ENCODE data around the gene KIF19.

The KIF19 gene

DNA sequence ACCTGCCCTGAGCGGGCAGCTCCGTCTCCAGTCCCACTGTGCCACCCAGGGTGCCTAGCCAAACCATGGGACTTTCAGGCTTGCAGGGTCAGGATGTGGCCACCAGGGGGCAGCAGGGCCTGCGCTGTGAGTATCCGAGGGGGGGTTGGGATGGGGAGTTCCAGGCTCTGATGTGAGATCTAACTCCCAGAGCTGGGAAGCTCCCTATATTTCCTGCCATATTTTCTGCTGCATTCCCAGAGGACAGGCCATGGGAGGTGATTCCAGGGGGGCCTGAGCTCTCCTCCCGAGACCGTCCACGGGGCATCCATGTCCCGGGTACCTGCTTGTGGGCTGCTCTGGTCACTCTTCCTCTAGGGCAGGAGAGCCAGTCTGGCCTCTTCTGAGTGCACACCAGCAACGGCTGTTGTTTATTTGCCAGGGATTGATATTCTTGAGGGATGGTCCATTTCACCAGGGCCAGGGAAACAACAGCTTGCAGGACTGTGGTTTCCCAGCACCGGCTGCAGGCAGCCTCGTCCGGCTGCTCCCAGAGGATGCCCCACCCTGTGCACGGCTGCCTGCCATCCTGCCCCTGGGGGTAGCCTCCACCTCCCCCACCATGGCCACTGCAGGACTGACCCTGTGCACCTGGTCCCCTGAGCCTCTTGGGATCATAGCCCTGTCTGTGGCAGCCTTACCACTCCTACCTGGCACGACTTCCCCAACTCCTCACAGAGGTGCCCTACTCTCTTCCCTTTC lies 42.5 kb downstream of the KIF19 start:
- DNase-seq, result peak; percentile 11

DNA sequence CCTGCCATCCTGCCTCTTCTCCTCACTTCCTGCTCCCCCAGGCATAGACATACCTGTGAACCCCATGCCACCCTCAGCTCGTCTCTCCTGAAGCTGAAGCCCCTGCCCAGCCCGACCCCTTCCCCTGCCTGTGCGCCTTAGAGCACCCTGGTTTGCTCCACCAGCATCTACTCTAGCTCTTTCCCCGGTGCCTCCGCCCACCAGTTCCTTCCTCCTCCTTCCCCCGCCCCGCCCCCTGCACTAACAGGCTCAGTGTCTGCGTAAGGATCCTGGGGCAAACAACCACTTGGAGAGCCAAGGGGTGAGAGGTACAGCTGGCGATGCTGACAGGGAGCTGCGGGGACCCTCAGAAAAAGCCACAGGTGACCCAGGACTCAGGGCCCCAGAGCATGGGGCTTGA lies 43.2 kb downstream of the KIF19 start:
- DNase-seq, result no peak

DNA sequence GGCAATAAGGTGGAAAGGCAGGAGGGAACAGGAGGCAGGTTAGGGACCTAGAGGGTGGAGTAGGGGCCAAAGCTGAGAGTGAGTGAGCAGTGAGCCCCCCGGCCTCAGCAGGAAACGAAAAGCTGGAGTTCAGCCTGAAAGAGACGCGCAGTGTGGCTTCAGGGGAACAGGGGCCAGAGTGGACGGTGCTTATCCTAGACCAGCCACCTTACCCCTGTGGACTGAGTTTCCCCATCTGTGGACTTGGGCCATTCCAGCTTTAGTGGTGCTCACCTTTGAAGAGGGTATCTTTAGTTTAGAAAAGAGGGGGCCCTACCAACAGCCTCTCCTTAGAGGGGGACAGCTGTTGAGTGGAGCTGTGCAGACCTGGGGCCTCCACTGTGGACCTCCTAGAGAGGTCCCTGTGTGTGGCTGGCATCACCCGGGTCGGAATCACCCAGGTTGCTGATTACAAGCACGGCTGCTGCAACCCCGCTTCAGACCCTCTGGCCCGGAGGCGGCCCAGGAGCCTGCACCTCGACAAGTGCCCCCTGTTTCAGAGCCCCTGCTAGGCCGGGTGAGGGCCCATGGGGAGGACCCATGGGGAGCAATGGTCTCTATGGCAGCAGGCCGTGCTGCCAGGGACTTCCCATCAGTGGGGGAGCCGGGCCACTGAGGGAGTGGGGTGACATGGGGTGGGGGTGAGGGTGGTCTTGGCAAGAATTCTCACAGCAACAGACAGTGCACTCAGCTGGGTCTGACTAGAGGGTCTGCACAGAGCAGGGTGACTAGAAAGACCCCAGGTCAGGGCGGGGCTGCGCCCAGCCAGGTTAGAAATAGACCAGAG lies 43.9 kb downstream of the KIF19 start:
- DNase-seq, result no peak

DNA sequence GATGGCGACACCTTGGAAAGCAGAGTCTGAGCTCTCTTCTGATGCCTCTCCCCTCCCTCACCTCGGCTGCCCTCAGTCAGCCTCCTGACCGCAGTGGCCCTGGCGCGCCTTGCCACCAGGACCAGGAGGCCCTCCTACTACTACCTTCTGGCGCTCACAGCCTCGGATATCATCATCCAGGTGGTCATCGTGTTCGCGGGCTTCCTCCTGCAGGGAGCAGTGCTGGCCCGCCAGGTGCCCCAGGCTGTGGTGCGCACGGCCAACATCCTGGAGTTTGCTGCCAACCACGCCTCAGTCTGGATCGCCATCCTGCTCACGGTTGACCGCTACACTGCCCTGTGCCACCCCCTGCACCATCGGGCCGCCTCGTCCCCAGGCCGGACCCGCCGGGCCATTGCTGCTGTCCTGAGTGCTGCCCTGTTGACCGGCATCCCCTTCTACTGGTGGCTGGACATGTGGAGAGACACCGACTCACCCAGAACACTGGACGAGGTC lies 45.7 kb downstream of the KIF19 start:
- no peak for DNase-seq

DNA sequence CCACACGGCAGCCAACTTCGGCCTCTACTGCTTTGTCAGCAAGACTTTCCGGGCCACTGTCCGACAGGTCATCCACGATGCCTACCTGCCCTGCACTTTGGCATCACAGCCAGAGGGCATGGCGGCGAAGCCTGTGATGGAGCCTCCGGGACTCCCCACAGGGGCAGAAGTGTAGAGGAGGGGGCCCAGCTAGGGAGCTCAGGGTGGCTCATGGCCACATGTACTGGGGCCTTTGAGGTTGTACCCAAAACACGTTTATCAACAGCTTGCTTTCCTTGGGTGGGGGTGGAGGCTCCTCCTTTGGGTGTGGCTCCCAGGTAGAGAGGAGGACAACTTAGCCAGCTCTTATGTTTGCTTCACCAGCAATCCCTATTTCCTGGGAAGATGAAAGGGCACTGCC lies 46.4 kb downstream of the KIF19 start:
- DNase-seq, result no peak

DNA sequence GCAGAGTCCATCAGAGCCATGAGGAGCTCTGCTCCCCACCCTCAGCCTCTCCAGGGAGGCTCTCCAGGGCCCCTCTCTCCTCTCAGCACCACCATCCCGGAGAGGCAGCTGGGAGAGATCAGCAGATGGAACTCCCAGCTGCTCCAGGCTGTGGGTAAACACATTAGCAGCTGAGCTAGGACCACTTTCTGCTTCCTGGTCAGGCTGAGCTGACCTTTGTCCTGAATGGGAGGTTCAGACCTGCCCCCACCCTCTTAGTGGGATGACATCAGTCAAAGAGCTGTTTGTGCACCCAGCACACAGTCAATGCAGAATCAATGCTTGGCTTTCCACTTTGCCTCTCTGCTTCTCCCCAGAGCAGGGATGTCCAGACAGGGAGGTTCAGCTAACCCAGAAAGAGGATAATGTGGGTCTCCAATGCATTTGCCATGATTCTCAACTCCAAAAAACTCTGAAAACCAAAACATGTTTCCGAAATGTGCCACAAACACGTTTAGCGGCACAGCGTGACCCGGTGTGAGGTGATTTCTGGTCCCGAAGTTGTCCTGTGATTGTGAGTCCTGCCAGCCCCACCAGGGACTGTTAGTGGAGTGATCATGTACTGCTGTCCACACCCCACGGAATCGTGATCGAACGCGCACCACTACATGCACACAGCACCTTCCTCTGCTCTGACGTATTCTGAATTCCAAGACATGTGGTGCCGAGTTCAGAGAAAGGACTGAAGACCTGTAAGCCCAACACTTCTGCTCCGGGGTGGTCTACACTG lies 48.0 kb downstream of the KIF19 start:
- no peak for DNase-seq

DNA sequence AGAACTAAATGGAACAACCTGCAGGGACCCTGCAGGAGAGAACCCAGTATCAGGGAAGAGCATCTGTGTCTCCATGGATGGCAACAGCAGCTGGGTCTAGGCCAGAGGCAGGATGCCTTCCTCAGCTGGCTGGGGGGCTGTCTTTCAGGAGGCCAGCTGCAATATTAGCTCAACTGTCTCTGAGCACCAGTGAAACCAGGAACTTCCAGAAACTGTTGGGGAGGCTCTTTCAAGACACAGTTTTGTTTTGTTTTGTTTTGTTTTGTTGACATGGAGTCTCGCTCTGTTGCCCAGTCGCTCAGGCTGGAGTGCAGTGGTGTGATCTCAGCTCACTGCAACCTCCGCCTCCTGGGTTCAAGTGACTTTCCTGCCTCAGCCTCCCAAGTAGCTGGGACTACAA lies 48.8 kb downstream of the KIF19 start:
- no peak for DNase-seq

DNA sequence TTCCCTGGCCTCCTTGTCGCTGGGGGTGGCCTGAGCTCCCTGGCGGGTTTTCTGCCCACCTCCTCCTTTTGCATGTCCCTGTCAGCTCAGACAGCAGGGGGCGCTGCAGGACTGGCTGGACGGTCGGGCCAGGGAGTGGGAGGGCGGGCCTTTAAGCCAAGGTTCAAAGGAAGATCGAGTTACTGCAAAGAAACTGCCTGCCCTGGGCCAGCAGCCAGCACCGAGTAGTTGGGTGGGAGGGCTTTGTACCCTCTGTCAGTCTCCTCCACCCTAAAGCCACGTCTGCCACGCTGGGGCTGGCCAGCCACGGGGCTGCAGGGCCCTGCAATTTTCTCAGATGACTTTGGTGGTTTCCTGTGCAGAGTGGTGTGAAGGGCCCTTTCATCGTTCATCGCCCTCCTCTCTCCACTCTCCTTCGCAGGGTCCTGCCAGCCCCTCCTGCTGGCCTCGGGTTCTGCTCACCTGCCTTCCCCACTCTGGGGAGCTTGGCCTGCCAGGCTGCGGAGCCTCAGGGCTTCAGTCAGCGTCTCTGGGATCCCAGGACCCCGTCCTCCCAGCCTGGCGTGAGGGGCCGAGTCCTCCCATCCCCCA lies 53.6 kb downstream of the KIF19 start:
- DNase-seq, result peak; percentile 81

DNA sequence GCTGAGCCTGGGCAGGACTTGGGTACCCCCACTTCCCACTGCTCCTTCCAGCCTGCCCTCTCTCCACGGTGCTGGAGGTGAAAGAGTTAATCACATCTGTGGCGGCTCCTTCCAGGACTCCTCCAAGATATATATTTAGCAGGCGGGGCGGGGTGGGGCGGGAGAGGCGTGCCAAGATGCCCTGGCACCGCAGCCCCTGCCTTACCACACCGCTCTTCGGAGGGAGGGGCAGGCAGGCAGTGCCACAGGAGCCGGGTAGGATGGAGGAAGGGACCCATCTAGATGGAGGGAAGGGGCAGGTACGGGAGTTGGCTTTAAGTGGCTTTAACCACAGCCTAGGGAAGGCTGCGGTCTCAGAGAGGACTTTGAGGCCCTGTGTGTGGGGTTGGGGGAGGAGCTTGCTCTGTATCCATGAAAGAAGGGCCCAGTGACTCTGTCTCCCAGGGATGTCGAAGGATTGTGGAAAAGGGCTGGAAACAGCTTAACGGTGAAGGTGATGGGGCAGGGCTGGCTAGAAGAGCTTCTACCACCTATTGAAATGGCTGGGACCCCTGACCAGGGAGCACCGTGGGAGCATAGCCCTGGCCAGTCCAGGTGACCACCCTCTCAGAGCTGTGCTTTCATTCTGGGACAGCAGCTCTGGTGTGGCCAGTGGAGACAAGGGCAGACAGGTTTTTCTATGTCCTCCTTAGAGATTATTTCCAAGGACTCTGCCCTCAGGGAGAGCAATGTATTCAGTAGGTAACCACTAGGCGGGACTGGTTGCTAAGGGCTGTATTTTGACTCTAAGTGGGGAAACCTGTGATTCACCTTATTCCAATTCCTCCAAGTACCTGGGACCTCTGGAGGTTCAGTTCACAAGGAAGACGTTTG lies 54.3 kb downstream of the KIF19 start:
- no peak for DNase-seq

DNA sequence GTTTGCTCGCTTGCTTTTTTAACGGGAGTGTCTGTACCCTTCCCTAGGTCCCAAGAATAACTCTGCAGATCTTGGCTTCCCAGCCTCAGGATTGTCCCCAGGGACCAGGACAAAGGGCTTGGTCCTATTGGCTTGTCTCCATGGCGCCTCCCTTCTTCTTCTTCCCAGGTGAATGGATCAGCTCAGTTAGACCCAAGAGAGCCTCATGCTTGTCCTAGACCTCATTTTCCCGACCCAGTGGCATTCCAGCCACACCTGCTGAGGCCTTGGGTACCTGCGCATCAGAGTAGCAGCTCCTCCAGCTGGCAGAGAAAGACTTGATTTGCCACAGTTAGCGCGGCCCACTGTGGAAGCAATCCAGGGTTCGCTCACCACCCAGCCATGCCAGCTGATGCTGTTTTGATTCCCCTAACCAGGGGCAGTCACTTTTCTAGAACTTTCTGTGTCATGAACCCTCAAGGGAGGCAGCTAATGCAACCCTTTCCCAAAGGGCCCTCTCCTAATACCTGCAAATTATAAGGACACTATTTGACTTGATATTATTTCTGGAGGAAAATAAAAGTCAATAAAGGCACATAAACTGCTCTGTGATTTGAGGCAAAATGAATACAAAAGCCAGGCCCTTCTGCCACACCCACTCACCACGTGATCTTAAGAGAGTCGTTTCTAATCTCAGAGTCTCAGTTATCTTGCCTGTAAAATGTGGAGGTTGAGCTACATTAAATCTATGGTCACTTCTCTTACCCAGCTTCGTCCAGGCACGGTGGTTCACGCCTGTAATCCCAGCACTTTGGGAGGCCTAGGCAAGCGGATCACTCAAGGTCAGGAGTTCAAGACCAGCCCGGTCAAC lies 55.2 kb downstream of the KIF19 start:
- no peak for DNase-seq

DNA sequence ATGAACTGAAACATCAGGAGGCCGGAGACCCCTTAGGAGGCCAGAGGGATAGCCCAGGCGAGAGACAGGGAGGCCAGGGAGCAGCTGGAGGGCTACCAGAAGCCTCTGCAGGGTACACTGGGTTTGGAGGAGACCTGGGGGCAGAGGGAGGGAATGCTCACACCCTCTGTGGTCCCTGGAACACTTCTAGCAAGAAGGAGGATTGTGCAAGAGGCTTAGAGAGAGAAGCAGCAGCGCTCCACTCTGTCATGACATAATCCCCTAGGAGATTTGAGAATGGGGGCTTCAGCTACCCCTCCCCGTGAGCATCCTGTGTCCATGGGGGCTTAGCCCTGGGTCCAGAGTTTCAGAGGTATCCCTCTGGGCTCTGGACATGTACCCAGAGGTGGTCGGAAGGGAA lies 57.1 kb downstream of the KIF19 start:
- DNase-seq, result no peak

DNA sequence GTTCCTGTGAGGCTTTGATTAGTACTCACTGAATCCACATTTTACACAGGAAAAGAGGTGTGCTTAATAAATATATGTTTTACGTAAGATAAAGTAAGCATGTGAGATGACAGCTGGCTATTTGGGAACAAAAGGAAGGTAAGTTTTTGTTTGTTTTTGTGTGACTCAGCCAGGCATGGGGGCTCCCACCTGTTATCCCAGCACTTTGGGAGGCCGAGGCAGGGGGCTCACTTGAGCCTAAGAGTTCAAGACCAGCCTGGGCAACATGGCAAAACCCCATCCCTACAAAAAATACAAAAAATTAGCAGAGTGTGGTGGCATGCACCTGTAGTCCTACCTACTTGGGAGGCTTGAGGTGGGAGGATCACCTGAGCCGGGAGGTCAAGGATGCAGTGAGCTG lies 59.2 kb downstream of the KIF19 start:
- no peak for DNase-seq

DNA sequence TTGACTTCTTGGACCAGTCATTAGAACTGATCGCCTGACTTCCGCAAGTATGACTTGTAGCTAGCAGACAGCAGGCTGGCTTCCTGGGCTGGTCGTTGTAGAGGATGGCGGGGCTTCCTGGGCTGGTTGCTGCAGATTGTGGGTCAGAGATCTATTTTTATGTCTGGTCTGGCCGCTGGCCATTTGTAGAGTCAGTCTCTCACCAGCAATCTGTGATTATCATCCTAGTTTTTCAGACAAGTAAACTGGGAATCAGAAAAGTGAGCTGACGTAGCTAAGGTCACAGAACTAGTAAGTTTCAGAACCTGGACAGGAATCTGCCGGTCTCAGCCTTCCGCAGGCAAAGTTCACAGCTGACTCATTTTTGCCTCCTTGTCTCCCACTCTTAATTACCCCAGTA lies 60.4 kb downstream of the KIF19 start:
- no peak for DNase-seq

DNA sequence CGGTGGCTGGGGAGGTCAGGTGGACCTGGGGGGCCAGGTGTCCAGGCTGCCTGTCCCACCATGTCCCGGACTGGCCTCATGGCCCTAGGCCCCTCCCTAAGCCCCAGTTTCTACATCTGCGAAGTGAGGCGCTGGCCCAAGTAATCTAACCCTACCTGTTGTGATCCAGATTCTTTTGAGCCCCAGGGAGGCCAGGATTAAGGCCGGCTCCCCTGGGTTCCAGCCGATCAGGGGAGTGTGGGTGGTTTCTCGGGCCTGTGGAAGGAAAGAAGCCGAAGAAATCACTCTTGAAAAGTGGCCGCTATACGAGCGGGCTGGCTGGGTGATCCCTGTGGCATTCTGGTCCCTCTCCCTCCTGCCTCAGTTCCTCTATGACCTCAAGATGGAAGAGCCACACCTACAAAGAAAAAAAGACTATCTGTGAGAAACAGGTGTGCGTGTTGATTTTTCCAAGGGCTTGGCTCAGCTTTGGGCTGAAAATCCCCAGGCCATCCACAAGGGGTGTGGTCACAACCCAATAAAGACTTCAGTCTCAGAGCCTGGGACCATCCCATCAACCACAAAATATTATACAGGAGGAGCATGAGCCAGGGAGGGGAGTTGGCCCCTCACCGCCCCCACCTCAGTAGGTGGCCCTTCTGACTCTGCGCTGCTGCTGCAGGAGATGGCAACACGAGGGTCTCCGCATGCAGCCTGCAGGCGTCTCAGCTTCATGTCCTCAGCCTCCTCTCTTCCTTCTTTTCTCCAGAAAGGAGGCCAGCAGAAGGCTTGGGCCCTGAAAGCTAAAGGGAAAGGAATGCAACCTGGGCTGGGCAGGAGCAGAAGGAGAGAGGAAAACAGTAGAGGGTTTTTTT lies 61.6 kb downstream of the KIF19 start:
- DNase-seq, result no peak

DNA sequence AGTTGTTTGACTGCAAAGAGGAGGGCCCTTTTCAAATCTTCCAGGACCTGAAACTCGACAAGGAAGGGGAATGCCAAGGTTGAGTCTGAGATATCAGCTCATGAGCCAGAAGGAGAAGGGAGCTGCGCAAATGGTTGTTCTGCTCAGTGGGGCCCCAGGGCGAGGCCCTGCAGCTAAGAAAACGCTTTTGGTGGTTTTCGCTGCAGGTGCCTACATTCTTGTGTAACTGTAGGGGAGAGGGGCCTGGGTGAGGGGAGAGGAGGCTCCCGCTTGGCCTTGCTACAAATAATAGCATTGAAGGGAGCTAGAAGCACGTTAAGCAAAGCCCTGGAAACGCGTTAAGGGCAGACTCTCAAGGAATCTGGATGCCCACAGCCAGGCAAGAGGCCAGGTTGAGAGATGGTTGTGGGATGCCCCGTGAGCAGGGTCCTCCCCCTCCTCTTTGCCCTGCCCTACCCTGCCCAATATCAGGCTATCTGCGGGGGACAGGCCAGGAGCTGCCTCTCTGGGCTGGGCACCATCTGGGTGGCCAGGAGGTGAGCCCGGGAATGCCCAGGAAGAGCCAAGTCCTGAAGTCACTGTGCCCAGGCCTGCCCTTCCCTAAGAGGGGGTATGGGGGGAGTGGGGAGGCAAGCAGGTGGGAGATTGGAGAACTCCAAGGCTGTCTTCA lies 63.2 kb downstream of the KIF19 start:
- DNase-seq, result no peak

DNA sequence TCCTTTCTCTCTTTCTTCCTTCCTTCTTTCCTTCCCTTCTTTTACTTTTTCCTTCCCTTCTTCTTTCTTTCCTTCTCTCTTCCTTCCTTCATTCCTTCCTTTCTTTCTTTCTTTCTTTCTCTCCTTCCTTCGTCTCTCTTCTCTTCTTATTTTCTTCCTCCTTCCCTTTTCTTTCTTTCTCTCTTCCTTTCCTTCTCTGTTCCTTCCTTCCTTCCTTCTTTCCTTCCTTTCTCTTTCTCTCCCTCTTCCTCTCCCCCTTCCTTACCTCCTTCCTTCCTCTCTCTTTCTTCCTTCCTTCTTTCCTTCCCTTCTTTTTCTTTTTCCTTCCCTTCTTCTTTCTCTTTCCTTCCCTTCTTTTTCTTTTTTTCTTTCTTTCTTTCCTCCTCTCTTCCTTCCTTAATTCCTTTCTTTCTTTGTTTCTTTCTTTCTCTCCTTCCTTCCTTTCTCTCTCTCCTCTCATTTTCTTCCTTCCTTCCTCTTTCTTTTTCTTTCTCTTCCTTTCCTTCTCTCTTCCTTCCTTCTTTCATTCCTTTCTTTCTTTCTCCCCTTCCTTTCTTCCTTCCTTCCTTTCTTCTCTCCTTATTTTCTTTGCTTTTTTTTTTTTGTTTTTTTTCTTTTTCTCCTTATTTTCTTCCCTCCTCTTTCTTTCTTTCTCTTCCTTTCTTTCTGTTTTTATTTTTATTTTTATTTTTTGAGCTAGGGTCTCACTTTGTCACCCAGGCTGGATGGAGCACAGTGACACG lies 64.1 kb downstream of the KIF19 start:
- no peak for DNase-seq

DNA sequence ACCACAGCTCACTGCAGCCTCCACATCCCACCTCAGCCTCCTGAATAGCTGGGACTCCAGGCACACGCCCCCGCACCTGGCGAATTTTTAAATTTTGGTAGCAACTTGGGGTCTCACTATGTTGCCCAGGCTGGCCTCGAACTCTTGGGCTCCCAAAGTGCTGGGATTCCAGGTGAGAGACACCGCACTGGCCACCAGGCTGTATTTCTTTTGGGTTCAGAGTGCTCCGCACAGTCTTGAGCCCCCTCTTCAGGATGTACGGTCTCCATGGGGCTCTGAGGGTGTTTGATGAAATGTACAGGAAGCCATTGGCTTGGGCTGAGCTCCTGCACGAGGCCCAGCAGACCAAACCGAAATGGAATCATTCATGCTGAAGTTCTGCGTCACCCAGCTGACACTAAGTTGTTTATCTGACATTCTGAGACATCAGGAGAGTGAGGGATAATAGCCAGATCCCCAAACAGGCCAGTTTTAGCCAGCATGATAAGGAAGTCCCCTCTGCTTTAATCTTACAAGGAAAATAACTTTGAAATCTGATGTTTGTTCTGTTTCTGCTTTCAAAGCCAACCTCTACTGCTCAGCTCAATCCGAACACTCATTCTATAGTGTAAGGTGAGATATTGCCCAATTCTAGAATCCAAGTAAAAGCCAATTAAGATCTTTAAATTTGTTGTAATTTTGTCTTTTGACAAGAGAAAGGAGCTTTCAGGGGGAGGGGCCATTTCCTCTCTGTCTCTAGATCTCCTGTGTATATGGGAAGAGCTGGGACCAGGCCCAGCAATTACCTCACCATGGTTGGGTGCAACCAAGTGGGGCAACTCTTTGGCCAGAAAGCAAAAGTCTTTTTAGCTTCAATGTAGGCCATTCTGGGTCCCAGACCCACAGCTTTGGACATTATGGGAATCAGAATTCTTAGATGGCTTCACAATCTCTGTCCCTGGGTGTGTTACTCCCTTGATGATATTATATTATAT lies 64.9 kb downstream of the KIF19 start:
- DNase-seq, result no peak

DNA sequence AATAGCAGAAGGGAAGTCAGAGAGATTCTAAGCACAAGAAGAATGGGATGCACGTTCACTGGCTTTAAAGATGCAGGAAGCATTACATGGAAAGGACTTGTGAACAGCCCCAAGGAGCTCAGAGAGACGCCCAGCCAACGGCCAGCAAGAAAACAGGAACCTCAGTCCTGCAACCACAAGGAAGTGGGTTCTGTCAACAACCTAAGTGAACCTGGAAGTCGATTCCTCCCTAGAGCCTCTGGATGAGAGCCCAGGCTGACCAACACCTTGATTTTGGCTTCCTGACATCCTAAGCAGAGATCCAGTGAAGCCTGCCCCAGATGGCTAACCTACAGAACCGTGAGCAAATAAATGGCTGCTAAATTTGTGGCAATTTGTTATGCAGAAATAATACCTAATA lies 65.7 kb downstream of the KIF19 start:
- DNase-seq, result no peak
